Measurements from ENCODE around the gene XDH. TPM values are rescaled to one million over a fixed set of nuclear protein-coding genes. Genes with fewer than 3 reads are reported as not detected.

Gene XDH
- total and polyA plus RNA-seq, 9 of the 15 experiments (the other 6 are each of a cell fraction or from before 2014, with no cell fraction given): 0.04 to 0.06 TPM; not detected in 7

DNA sequence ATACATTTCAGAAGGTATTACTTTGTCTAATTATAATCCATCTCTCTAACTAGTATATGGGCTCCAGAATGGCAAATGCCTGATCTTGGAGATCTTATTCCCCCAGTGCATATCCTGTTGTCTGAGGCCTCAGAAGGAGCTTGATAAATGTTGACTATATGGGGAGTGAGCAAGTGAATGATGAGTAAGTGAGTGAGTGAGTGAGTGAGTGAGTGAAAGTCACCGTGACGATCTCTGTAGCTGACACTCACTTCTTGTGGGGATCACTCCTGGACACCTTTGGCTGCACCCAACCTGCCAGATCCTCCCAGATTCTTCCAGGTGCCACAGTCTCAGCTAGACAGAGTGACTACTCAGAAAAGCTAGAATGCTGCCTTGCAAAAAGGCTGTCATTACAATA, 2.8 kb downstream of the XDH start:
- H3K9me1 ChIP-seq (ENCODE audit: control insufficient read depth, insufficient read depth, low read length): no peaks in the 10 kb centered on the region
- no peaks in the 10 kb centered on the region for H3K9me3 ChIP-seq (replicated peaks; ENCODE audit: control insufficient read depth, insufficient read depth, low read depth, low read length)
- in situ Hi-C loops (cut with MboI): no loop called here
- no peak overlapping the region for H3K9ac ChIP-seq (ENCODE audit: insufficient read depth in 1 of 2, low read depth in 2 of 2, low read length in 2 of 2)
- 0% methylated on average over 2 of the region's 2 CpGs for WGBS (ENCODE audit: insufficient coverage, low coverage, missing lambda C conversion rate)
- intact Hi-C loops (cut with micrococcal nuclease): loop anchor here (10.0 kb wide), 1 partner anchor 313 kb away; no protein-coding TSS in a partner anchor
- DNase-seq (ENCODE audit: extremely low read depth in 1 of 4, low spot score in 3 of 4) (no peak), ATAC-seq (no peak), FAIRE-seq (no peak)
- H3K4me2 ChIP-seq (ENCODE audit: insufficient read depth, low read length): no peak overlapping the region
- no peaks in the 10 kb centered on the region for H3K79me2 ChIP-seq (ENCODE audit: control insufficient read depth, insufficient read depth, low read length)
- H2AFZ ChIP-seq (ENCODE audit: low read depth, low read length): no peak overlapping the region
- ChIA-PET POLR2A (no interaction called here), CTCF (ENCODE audit: low intra/inter-chr PET ratio) (no interaction called here)
- no peak overlapping the region for H3K27ac ChIP-seq (ENCODE audit: extremely low read depth, low read depth, low read length)
- no peaks in the 10 kb centered on the region for H3K36me3 ChIP-seq (ENCODE audit: control insufficient read depth, insufficient read depth, low read length)
- no peaks in the 10 kb centered on the region for H4K20me1 ChIP-seq (replicated peaks; ENCODE audit: control insufficient read depth, insufficient read depth, low read length)
- BruUV-seq (replicated peaks): no TSS peak
- TF ChIP-seq SNRNP70 (optimal IDR thresholded peaks at IDR 0.05; ENCODE audit: low read depth, low read length): no peak
- no peak for TF ChIP-seq ZNF217 (CRISPR knock-in tag; IDR thresholded peaks at IDR 0.05)
- TF ChIP-seq CBX3 (IDR thresholded peaks at IDR 0.05; ENCODE audit: borderline replicate concordance in 1 of 2, low read length in 2 of 2): no peak
- TF ChIP-seq ESRRA (IDR thresholded peaks at IDR 0.05; ENCODE audit: borderline replicate concordance, low read depth): no peak
- TF ChIP-seq ZFPM2 (CRISPR knock-in tag; IDR thresholded peaks at IDR 0.05): no peak
- TF ChIP-seq, protein P1, sequence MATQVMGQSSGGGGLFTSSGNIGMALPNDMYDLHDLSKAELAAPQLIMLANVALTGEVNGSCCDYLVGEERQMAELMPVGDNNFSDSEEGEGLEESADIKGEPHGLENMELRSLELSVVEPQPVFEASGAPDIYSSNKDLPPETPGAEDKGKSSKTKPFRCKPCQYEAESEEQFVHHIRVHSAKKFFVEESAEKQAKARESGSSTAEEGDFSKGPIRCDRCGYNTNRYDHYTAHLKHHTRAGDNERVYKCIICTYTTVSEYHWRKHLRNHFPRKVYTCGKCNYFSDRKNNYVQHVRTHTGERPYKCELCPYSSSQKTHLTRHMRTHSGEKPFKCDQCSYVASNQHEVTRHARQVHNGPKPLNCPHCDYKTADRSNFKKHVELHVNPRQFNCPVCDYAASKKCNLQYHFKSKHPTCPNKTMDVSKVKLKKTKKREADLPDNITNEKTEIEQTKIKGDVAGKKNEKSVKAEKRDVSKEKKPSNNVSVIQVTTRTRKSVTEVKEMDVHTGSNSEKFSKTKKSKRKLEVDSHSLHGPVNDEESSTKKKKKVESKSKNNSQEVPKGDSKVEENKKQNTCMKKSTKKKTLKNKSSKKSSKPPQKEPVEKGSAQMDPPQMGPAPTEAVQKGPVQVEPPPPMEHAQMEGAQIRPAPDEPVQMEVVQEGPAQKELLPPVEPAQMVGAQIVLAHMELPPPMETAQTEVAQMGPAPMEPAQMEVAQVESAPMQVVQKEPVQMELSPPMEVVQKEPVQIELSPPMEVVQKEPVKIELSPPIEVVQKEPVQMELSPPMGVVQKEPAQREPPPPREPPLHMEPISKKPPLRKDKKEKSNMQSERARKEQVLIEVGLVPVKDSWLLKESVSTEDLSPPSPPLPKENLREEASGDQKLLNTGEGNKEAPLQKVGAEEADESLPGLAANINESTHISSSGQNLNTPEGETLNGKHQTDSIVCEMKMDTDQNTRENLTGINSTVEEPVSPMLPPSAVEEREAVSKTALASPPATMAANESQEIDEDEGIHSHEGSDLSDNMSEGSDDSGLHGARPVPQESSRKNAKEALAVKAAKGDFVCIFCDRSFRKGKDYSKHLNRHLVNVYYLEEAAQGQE (IDR thresholded peaks at IDR 0.05; ENCODE audit: borderline replicate concordance): no peak
- TF ChIP-seq, protein P1 (CRISPR knock-in tag; IDR thresholded peaks at IDR 0.05; ENCODE audit: low read depth): no peak
- no peak for TF ChIP-seq ZNF165 (CRISPR knock-in tag; IDR thresholded peaks at IDR 0.05; ENCODE audit: borderline replicate concordance)
- TF ChIP-seq PTRF (tag; IDR thresholded peaks at IDR 0.05): no peak
- TF ChIP-seq, protein P2, sequence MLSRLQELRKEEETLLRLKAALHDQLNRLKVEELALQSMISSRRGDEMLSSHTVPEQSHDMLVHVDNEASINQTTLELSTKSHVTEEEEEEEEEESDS (CRISPR knock-in tag; IDR thresholded peaks at IDR 0.05): no peak
- H3K27me3 ChIP-seq (ENCODE audit: control insufficient read depth in 2 of 2, insufficient read depth in 2 of 2, low read length in 2 of 2): no peaks in the 10 kb centered on the region
- H3K4me1 ChIP-seq (replicated peaks in 1 of 2; ENCODE audit: control insufficient read depth in 2 of 2, insufficient read depth in 2 of 2, low read length in 2 of 2): no peaks in the 10 kb centered on the region
- no peak overlapping the region for H3K4me3 ChIP-seq

Measured in K562 (cell line).